SK-N-SH (cell line): Measurements from ENCODE around the gene HDAC4. TPM values are rescaled to one million over a fixed set of nuclear protein-coding genes. Genes with fewer than 3 reads are reported as not detected.

Source experiments
- CTCF ChIA-PET: fragments of 300-600, 350-600 bp; formaldehyde crosslinking; extraction: SDS; loops from one replicate; lab custom pipeline; 2021; lab: Yijun Ruan, JAX
- POLR2A ChIA-PET: fragments of 350-600 bp; sonication (Branson Sonifier 250); formaldehyde crosslinking; extraction: SDS; loops from one replicate; lab custom pipeline; 2020; ENCODE audit warnings: antibody characterized with exemption, inconsistent platforms; lab: Yijun Ruan, JAX
- DNase-seq: peaks from one replicate; pipeline ENCODE4 v3.0.0; 2012
- H2AFZ ChIP-seq: fragments of 200-600 bp; sonication (generic); 2 replicates; pipeline ENCODE4 v1.8.1; 2016; ENCODE audit warnings: antibody characterized with exemption, mild to moderate bottlenecking, low read depth
- H3F3A ChIP-seq: fragments of 200-600 bp; sonication (generic); replicated peaks from 2 replicates; pipeline ENCODE3; 2016; ENCODE audit warnings: antibody characterized with exemption, mild to moderate bottlenecking; ENCODE audit not compliant: insufficient read depth
- H3K27ac ChIP-seq, 2 experiments: fragments of 200-500 bp in 1 of 2; fragments of 200-600 bp in 1 of 2; sonication (Bioruptor generic) in 1 of 2; sonication (generic), shearing (Covaris generic) in 1 of 2; 2 replicates each; pipeline versions ENCODE4 v1.5.1 to v1.6.1; 2014 to 2016; ENCODE audit warnings: low read depth in 2 of 2, inconsistent platforms in 1 of 2, low read length in 1 of 2, mild to moderate bottlenecking in 1 of 2, mixed read lengths in 1 of 2
- H3K27me3 ChIP-seq: fragments of 200-600 bp; sonication (generic), shearing (Covaris generic); 2 replicates; pipeline ENCODE4 v1.6.1; 2016; ENCODE audit warnings: mixed run types; ENCODE audit not compliant: insufficient read depth
- H3K36me3 ChIP-seq, 2 experiments: fragments of 200-500 bp in 1 of 2; fragments of 200-600 bp in 1 of 2; sonication (Bioruptor generic) in 1 of 2; sonication (generic) in 1 of 2; replicated peaks in 1 of 2; 2 replicates each; pipeline versions ENCODE3 to v1.5.1; 2014 to 2016; ENCODE audit warnings: low read length in 1 of 2, mild to moderate bottlenecking in 1 of 2; ENCODE audit not compliant: insufficient read depth in 2 of 2, control insufficient read depth in 1 of 2
- H3K4me1 ChIP-seq, 2 experiments: fragments of 200-500 bp in 1 of 2; fragments of 200-600 bp in 1 of 2; sonication (Bioruptor generic) in 1 of 2; sonication (generic), shearing (Covaris generic) in 1 of 2; 2 replicates each; pipeline versions ENCODE4 v1.5.1 to v1.6.1; 2014 to 2016; ENCODE audit warnings: low read depth in 1 of 2, low read length in 1 of 2, mixed run types in 1 of 2; ENCODE audit not compliant: insufficient read depth in 2 of 2, control insufficient read depth in 1 of 2
- H3K4me2 ChIP-seq: fragments of 200-600 bp; sonication (generic), shearing (Covaris generic); 2 replicates; pipeline ENCODE4 v1.6.1; 2017; ENCODE audit warnings: mixed run types
- H3K4me3 ChIP-seq, 2 experiments: fragments of 200-500 bp in 1 of 2; fragments of 200-600 bp in 1 of 2; sonication (Bioruptor generic) in 1 of 2; sonication (generic), shearing (Covaris generic) in 1 of 2; 2 replicates each; pipeline versions ENCODE4 v1.5.1 to v1.8.1; 2014 to 2016; ENCODE audit warnings: low read depth in 2 of 2, inconsistent platforms in 1 of 2, low read length in 1 of 2, mild to moderate bottlenecking in 1 of 2, mixed read lengths in 1 of 2, moderate library complexity in 1 of 2
- H3K79me2 ChIP-seq: fragments of 200-600 bp; sonication (generic); 2 replicates; pipeline ENCODE4 v1.8.1; 2017; ENCODE audit warnings: mild to moderate bottlenecking; ENCODE audit not compliant: insufficient read depth
- H3K9ac ChIP-seq: fragments of 200-600 bp; sonication (generic); 2 replicates; pipeline ENCODE4 v1.6.1; 2017; ENCODE audit warnings: mixed run types
- H3K9me2 ChIP-seq: fragments of 200-600 bp; sonication (generic); 2 replicates; pipeline ENCODE4 v1.6.1; 2017; ENCODE audit warnings: mixed run types
- H3K9me3 ChIP-seq: fragments of 200-600 bp; sonication (generic); 2 replicates; pipeline ENCODE4 v1.6.1; 2017; ENCODE audit warnings: mixed run types, mild to moderate bottlenecking, moderate library complexity
- H4K20me1 ChIP-seq: fragments of 200-600 bp; sonication (generic); 2 replicates; pipeline ENCODE4 v1.6.1; 2017; ENCODE audit warnings: mild to moderate bottlenecking, mixed run types; ENCODE audit not compliant: insufficient read depth
- CHD2 ChIP-seq: fragments of 150-350 bp; IDR thresholded peaks from 2 replicates; pipeline ENCODE4 v1.6.1; 2018; ENCODE audit warnings: low read length; ENCODE audit not compliant: partially characterized antibody
- GABPA ChIP-seq: IDR thresholded peaks from 2 replicates; pipeline ENCODE4 v1.4.0; 2012; ENCODE audit warnings: low read depth, mild to moderate bottlenecking
- IRF3 ChIP-seq: fragments of 150-350 bp; IDR thresholded peaks from 2 replicates; pipeline ENCODE4 v1.6.1; 2016; ENCODE audit warnings: mild to moderate bottlenecking, low read depth, low read length
- MXI1 ChIP-seq: IDR thresholded peaks from 2 replicates; pipeline ENCODE4 v1.6.1; 2012; ENCODE audit warnings: mild to moderate bottlenecking, low read depth, low read length, improper control_type of control experiment
- NFIC ChIP-seq: IDR thresholded peaks from 2 replicates; pipeline ENCODE4 v1.4.0; 2012; ENCODE audit warnings: borderline replicate concordance
- PBX3 ChIP-seq: IDR thresholded peaks from 2 replicates; pipeline ENCODE4; 2012
- RCOR1 ChIP-seq: fragments of 150-350 bp; IDR thresholded peaks from 2 replicates; pipeline ENCODE4 v1.6.1; 2017; ENCODE audit warnings: antibody characterized with exemption, low read length
- REST ChIP-seq: IDR thresholded peaks from 2 replicates; pipeline ENCODE4 v1.6.1; 2012; ENCODE audit warnings: mild to moderate bottlenecking, low read depth, low read length, moderate library complexity
- SIN3A ChIP-seq: IDR thresholded peaks from 2 replicates; pipeline ENCODE4 v1.6.1; 2012; ENCODE audit warnings: low read depth, mild to moderate bottlenecking, low read length, moderate library complexity, borderline replicate concordance
- TEAD4 ChIP-seq: IDR thresholded peaks from 2 replicates; pipeline ENCODE4 v1.4.0; 2012; ENCODE audit warnings: mild to moderate bottlenecking, borderline replicate concordance; ENCODE audit not compliant: insufficient read depth
- WGBS: methylation state at CpG from one replicate; pipeline ENCODE4 v1.1.6; 2017; ENCODE audit warnings: low lambda C conversion rate; 5-methylcytosine and 5-hydroxymethylcytosine counted together
- polyA plus RNA-seq, 3 experiments: library from polyadenylated mRNA; depleted of rRNA; stranded (reverse); fragments of >200 nt; gene quantifications; 2 replicates each; pipeline ENCODE4 v1.2.3, GENCODE V29; 2012
- TF ChIP-seq, protein P1 (sequence below): fragments of 150-350 bp; IDR thresholded peaks from 2 replicates; pipeline ENCODE4 v1.6.1; 2017; ENCODE audit warnings: antibody characterized with exemption, low read length, low read depth, borderline replicate concordance

Gene HDAC4
- polyA plus RNA-seq, 1 of the 3 experiments (the other 2 are of a cell fraction), result 5.5 TPM

DNA sequence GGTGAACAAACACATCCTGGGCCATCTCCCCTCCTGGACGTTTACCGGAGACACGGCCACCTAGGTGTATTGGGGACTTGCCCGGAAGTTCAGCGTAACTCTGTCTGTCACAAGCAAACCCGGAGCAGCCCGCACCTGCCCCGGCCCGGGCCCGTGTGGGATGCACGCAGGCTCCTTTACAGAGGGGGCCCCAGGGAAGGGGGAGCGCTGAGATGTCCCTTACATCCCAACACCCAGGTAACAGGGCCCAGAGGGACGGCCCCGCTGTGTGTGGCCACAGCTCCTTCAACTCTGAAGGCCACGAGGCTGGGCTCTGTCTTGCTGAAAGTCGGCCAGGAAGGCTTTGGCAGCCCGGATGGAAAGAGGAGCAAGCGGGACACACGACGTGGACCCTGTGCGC is 340.1 kb downstream of the HDAC4 start:
- TF ChIP-seq SIN3A (no peak), NFIC (no peak), PBX3 (no peak), GABPA (no peak), CHD2 (no peak), REST (no peak), IRF3 (no peak), TEAD4 (no peak), MXI1 (no peak), RCOR1 (no peak)
- TF ChIP-seq, protein P1, sequence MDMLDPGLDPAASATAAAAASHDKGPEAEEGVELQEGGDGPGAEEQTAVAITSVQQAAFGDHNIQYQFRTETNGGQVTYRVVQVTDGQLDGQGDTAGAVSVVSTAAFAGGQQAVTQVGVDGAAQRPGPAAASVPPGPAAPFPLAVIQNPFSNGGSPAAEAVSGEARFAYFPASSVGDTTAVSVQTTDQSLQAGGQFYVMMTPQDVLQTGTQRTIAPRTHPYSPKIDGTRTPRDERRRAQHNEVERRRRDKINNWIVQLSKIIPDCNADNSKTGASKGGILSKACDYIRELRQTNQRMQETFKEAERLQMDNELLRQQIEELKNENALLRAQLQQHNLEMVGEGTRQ, result no peak
- Histone ChIP-seq H3K9me3 (0 out of 2 replicates have a peak, but pooled peaks cover 4% of the 10 kb centered on the region), H3F3A (no peaks in the 10 kb centered on the region), H3K4me2 (no peak overlapping the region), H3K27me3 (no peaks in the 10 kb centered on the region), H3K4me3 (no peak overlapping the region), H3K4me1 (peaks cover 0 to 32% of the 10 kb centered on the region in 2 experiments; a peak in 1 of 4 replicates), H3K9me2 (no peaks in the 10 kb centered on the region), H3K9ac (no peak overlapping the region), H2AFZ (no peak overlapping the region), H3K27ac (no peak overlapping the region), H3K36me3 (no peaks in the 10 kb centered on the region), H4K20me1 (no peaks in the 10 kb centered on the region), H3K79me2 (no peaks in the 10 kb centered on the region)
- WGBS, result 95% methylated on average over 20 of the region's 21 CpGs
- ChIA-PET POLR2A (no interaction called here), CTCF (interaction anchor here (1.5 to 3.7 kb wide), 2 partner anchors 25 to 46 kb away, joined by 3 to 12 read pairs; no protein-coding TSS in a partner anchor)
- DNase-seq, result no peak
